GM12873 (cell line): Measurements from ENCODE around the gene OR5F1.

Experiments used
- TF ChIP-seq, protein P1 (sequence below): IDR thresholded peaks from 2 replicates; pipeline ENCODE4 v1.5.1; 2012; ENCODE audit warnings: low read depth, mild to moderate bottlenecking, moderate library complexity, low read length, control low read depth; ENCODE audit not compliant: insufficient read depth; ENCODE audit errors: missing control alignments

Gene OR5F1

DNA sequence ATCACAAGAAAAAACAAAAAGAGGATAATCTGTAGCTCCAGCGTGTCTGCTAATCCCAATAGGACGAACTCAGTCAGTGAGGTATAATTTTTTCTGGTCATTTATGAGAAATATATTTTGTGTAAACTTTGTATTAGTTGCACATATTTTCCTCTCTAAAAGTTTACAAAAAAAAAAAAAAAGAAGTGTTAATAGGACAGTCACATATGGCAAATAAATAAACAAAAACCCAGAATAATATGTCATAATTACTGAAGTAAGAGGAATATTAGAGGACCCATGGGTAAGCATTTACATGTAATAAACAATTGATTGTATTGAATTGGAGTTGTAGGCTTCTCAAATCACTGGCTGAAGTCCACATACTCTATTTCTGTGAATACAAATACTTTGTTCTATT lies at the start of gene OR5F1:
Gene OR5F1, minus strand, starts transcription at position 101 of the 400 bp plus-strand sequence. Its CDS starts 0 bp downstream, at position 101.
- TF ChIP-seq, protein P1, sequence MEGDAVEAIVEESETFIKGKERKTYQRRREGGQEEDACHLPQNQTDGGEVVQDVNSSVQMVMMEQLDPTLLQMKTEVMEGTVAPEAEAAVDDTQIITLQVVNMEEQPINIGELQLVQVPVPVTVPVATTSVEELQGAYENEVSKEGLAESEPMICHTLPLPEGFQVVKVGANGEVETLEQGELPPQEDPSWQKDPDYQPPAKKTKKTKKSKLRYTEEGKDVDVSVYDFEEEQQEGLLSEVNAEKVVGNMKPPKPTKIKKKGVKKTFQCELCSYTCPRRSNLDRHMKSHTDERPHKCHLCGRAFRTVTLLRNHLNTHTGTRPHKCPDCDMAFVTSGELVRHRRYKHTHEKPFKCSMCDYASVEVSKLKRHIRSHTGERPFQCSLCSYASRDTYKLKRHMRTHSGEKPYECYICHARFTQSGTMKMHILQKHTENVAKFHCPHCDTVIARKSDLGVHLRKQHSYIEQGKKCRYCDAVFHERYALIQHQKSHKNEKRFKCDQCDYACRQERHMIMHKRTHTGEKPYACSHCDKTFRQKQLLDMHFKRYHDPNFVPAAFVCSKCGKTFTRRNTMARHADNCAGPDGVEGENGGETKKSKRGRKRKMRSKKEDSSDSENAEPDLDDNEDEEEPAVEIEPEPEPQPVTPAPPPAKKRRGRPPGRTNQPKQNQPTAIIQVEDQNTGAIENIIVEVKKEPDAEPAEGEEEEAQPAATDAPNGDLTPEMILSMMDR = no peak

DNA sequence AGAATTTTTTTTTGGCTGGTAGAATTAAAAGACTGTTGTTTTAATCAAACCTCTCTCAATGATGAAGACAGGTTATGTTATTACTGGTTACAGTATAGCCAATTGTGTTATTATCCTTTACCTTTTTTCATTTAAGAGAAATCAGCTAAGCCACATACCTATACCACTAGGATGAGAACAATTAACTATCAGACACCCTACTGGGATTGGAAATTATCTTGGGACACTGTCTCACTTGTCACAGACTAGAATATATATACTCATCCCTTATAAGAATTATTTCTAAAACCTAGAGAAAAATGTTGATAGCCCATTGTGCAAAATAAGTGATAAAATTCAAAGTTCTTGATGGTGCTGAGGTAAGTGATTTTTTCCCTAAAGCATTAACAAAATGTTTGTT lies 32.9 kb upstream of the OR5F1 start, which contains the start of gene OR5AS1:
Gene OR5AS1, plus strand, starts transcription at position 301 of the 400 bp plus-strand sequence. CDS start 2,765 bp downstream, outside the sequence.
- TF ChIP-seq, protein P1 = no peak

DNA sequence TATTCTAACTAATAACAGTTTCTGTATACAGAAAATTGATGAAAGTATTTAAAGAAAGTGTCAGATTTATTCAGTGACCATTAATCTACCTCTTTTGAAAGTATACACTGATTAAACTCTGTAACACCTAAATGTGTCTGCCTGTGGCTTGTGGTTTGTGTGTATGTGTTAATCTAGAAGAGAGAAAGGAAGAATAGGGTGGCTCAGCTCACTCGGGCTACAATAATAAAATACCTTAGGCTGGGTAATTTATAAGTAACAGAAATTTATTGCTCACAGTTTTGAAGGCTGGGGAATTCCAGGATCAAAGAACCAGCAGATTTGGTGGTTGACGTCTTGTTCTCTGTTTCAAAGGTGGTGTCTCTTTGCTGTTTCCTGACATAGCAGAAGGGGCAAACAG lies 19.4 kb upstream of the OR5F1 start:
- TF ChIP-seq, protein P1 = no peak

DNA sequence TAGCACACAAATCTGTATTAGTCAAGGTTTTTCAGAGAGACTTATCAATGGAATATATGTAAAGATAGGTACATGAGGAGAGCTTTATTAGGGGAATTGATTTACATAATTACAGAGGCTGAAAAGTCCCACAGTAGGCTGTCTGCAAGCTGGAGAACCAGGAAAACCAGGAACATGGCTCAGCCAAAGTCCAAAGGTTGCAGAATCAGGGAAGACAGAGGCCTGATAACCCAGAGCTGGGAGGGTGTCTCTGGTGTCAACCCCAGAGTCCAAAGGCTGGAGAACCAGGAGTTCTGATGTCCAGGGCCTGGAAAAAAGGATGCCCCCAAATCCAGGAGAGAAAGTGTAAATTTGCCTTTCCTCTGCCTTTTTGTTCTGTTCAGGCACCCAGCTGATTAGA lies 16.3 kb upstream of the OR5F1 start:
- TF ChIP-seq, protein P1 = no peak

DNA sequence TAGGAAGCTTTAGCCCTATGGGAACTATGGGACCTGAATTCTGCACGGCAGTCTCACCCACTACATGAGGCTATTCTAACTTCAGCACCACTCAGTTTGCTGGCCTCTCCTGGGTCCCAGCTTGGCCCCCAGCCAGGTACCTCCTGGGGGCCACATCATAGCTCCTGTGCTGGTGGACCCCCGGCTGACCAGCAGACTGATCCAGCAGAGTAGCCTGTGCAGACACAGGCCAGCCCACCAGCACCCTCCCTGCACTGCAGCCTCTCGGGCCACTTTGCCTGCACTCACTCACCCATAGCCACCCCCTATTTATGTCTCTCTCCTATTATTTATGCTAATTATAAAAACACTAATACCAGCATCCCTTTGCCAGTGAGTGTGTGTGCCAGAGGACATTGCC lies 23.5 kb downstream of the OR5F1 start:
- TF ChIP-seq, protein P1 = no peak

DNA sequence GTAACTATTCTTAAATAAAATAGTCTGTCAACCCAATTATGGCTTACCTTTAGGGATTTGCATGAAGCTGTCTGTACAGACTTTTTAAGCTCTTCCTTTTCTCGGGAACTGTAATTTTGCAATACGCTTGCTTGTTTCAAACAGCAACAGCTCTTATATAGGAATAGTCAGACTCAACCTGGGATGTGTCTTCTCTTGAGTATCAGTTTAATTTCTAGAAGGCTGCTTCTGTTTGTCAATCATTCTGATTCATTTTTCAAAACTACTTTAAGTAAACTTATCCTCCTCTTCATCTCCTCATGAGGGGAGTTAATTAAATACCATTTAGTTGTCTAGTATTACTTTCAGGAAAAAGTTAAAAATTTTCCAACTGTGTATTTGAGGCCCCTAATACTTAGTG lies 24.6 kb downstream of the OR5F1 start, which contains the start of gene OR10AG1:
Gene OR10AG1, minus strand, starts transcription at position 101 of the 400 bp plus-strand sequence. Its CDS starts 38 bp downstream, at position 63.
- TF ChIP-seq, protein P1 = no peak

DNA sequence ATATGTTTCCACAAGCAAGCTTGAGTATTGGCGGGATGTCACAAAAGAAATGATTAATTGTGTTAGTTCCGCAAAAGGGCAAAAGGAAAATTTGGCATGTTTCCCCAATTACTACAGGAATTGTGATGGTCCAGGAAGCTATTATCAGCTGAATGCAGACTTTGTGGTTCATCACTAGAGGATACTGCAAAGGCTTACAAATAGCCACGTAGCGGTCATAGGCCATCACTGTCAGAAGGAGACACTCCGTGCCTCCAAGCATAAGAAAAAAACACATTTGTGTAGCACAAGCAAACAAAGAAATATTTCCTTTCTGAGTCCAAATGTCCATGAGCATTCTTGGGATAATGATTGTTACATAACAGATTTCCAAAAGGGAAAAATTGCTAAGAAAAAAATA lies 26.5 kb downstream of the OR5F1 start:
- TF ChIP-seq, protein P1 = no peak

DNA sequence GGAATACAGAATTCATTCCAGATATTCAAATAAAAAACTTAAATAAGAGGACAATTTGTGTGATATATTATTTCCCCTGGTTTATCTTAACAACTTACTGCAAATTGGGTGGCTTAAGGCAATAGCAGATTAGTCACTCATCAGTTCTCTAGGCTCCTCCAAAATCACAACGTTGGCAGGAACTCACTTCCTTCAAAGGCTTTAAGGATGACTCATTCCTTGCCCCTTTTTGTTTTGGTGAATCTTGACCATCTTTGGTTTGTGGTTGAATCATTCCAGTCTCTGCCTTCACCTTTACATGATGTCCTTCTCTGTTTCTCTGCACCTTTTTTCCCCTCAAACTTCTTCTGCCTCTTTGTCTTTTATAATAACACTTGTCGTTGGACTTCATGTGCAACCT lies 28.0 kb downstream of the OR5F1 start:
- TF ChIP-seq, protein P1 = no peak
